Neural cell (in vitro differentiated cells): Measurements from ENCODE around the gene PROSER2. TPM values are rescaled to one million over a fixed set of nuclear protein-coding genes. Genes with fewer than 3 reads are reported as not detected.

Experiments used
- polyA plus RNA-seq: library from polyadenylated mRNA; depleted of rRNA; stranded (reverse); fragments of >200 nt; gene quantifications from 2 replicates; pipeline ENCODE4 v1.2.3, GENCODE V29; 2014

The PROSER2 gene
- polyA plus RNA-seq, 1 donor from 2014 or later: 1.1 TPM

Other genes starting within 250 kb of the PROSER2 start
- gene USP6NL, start 211.7 kb upstream of the PROSER2 start, polyA plus RNA-seq: 36.0 and 39.9 TPM in 2 replicates
- gene ECHDC3, start 81.0 kb upstream of the PROSER2 start, polyA plus RNA-seq: 0.64 TPM in 1 of 2 replicates, not detected in the other
- gene UPF2, start 219.5 kb downstream of the PROSER2 start, polyA plus RNA-seq: 12.3 and 14.3 TPM in 2 replicates
- 24.0 and 24.9 TPM in 2 replicates for gene DHTKD1, start 245.6 kb downstream of the PROSER2 start, polyA plus RNA-seq